Measurements from ENCODE around the gene USP22. TPM values are rescaled to one million over a fixed set of nuclear protein-coding genes. Genes with fewer than 3 reads are reported as not detected.
A peak's percentile ranks its signal among the peaks of the same experiment; 100 is the strongest.

Gene USP22
- polyA plus RNA-seq (76.4 to 201 TPM (median 111 TPM) in 3 replicates), polyA minus RNA-seq (227 to 753 TPM (median 238 TPM) in 3 replicates)
- 35.9 TPM for polyA plus RNA-seq (2011; ENCODE audit: low read depth)
- polyA plus RNA-seq (2011; cell fraction: cytosol; rRNA removed) = 105 and 120 TPM in 2 replicates
- polyA plus RNA-seq (2011; cell fraction: nucleus; rRNA removed) = 176 and 203 TPM in 2 replicates
- 50.9 and 103 TPM in 2 replicates for polyA plus RNA-seq (2012; ENCODE audit: low replicate concordance)
- polyA minus RNA-seq (2011; cell fraction: cytosol; rRNA and poly(A)+ RNA removed) = 119 TPM
- polyA minus RNA-seq (2011; cell fraction: nucleus; rRNA and poly(A)+ RNA removed) = 103 and 160 TPM in 2 replicates

GRCh38 chr17:21042458-21043295 is at the start of gene USP22:
USP22 (minus strand) TSS chr17:21043011; CDS start chr17:21042835, 176 bp downstream.
- H3K27me3 ChIP-seq (ENCODE audit: control insufficient read depth, extremely low read depth, insufficient read depth, low read length) = no peaks in the 10 kb centered on the region
- FAIRE-seq (no peak), DNase-seq (ENCODE audit: low read depth, low spot score) (no peak)
- H3K79me2 ChIP-seq (ENCODE audit: control insufficient read depth, insufficient read depth, low read length) = peaks cover 48% of the 10 kb centered on the region
- no peaks in the 10 kb centered on the region for H3K9me1 ChIP-seq (ENCODE audit: control insufficient read depth, extremely low read depth, insufficient read depth, low read length)
- no peaks in the 10 kb centered on the region for H3K9me3 ChIP-seq (ENCODE audit: control insufficient read depth, low read depth, low read length)
- peak within 1 kb of the TSS; percentile 97 for H3K9ac ChIP-seq (ENCODE audit: control insufficient read depth, extremely low read depth, insufficient read depth, low read length)
- H3K4me3 ChIP-seq (ENCODE audit: control insufficient read depth in 2 of 3, extremely low read depth in 1 of 3, insufficient read depth in 2 of 3, low read depth in 1 of 3, low read length in 3 of 3) = peak within 1 kb of the TSS; percentile 84 to 99 (median 94)
- peaks cover 22% of the 10 kb centered on the region for H3K4me1 ChIP-seq (ENCODE audit: control insufficient read depth, extremely low read depth, insufficient read depth, low read length)
- peak within 1 kb of the TSS; percentile 91 for H3K27ac ChIP-seq (ENCODE audit: control insufficient read depth, insufficient read depth, low read length)
- H3K4me2 ChIP-seq (ENCODE audit: control insufficient read depth, extremely low read depth, insufficient read depth, low read depth, low read length) = peak within 1 kb of the TSS; percentile 96
- TF ChIP-seq EZH2 (IDR thresholded peaks at IDR 0.05; ENCODE audit: low read length) = no peak
- TF ChIP-seq, protein P1, sequence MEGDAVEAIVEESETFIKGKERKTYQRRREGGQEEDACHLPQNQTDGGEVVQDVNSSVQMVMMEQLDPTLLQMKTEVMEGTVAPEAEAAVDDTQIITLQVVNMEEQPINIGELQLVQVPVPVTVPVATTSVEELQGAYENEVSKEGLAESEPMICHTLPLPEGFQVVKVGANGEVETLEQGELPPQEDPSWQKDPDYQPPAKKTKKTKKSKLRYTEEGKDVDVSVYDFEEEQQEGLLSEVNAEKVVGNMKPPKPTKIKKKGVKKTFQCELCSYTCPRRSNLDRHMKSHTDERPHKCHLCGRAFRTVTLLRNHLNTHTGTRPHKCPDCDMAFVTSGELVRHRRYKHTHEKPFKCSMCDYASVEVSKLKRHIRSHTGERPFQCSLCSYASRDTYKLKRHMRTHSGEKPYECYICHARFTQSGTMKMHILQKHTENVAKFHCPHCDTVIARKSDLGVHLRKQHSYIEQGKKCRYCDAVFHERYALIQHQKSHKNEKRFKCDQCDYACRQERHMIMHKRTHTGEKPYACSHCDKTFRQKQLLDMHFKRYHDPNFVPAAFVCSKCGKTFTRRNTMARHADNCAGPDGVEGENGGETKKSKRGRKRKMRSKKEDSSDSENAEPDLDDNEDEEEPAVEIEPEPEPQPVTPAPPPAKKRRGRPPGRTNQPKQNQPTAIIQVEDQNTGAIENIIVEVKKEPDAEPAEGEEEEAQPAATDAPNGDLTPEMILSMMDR (optimal IDR thresholded peaks at IDR 0.05 in 1 of 3, IDR thresholded peaks at IDR 0.05 in 1 of 3, conservative IDR thresholded peaks at IDR 0.05 in 1 of 3; ENCODE audit: extremely low read depth in 1 of 3, insufficient read depth in 2 of 3, low read length in 3 of 3) = no peak
- H4K20me1 ChIP-seq (ENCODE audit: control insufficient read depth, extremely low read depth, insufficient read depth, low read length) = peaks cover 30% of the 10 kb centered on the region
- dilution Hi-C loops (cut with MboI; ENCODE audit: extremely low pct_ligation_motif_present, low sequenced_read_pairs) = no loop called here
- peaks cover 4 to 8% of the 10 kb centered on the region in 2 experiments for H3K36me3 ChIP-seq (ENCODE audit: control insufficient read depth in 2 of 2, extremely low read depth in 1 of 2, insufficient read depth in 2 of 2, low read length in 2 of 2)
- H2AFZ ChIP-seq (ENCODE audit: control insufficient read depth, low read length) = peak within 1 kb of the TSS; percentile 83

DNA sequence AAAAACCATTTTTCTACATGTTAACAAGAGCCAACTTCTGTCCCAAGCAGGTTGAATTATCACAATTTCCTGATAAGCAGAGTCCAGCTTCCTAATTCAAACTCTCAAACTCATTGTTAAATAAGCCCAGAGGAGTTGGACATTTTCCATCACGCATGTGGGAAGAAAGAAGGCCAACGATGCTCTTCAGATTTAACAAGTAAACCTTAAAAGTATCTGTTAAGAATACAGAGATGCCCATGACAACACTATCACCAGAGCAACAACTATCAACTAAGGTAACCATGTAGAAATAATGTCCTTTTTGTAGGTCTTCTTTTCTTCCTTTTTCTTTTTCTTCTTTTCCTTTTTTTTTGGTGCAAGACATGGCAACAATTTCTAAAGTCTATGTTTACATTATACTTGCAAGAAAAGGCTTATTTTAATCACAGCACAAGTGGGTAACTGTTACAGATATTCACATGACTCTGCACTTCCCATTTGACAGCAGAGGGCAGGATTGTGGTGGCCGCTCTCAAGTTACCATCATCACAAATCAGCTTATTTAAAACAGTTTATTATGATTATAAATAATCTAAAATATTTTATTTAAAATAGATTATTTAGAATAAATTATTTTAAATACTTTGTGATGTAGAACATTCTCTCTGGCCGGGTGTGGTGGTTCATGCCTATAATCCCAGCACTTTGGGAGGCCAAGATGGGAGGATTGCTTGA is 48.2 kb upstream of the USP22 start:
- no peaks in the 10 kb centered on the region for H3K9me3 ChIP-seq (ENCODE audit: control insufficient read depth, low read depth, low read length)
- H3K9ac ChIP-seq (ENCODE audit: control insufficient read depth, extremely low read depth, insufficient read depth, low read length) = no peak overlapping the region
- no peaks in the 10 kb centered on the region for H3K4me1 ChIP-seq (ENCODE audit: control insufficient read depth, extremely low read depth, insufficient read depth, low read length)
- no peaks in the 10 kb centered on the region for H3K79me2 ChIP-seq (ENCODE audit: control insufficient read depth, insufficient read depth, low read length)
- DNase-seq (ENCODE audit: low read depth, low spot score) (no peak), FAIRE-seq (no peak)
- no peak for TF ChIP-seq EZH2 (IDR thresholded peaks at IDR 0.05; ENCODE audit: low read length)
- TF ChIP-seq, protein P1 (optimal IDR thresholded peaks at IDR 0.05 in 1 of 3, IDR thresholded peaks at IDR 0.05 in 1 of 3, conservative IDR thresholded peaks at IDR 0.05 in 1 of 3; ENCODE audit: extremely low read depth in 1 of 3, insufficient read depth in 2 of 3, low read length in 3 of 3) = no peak
- no peaks in the 10 kb centered on the region for H4K20me1 ChIP-seq (ENCODE audit: control insufficient read depth, extremely low read depth, insufficient read depth, low read length)
- dilution Hi-C loops (cut with MboI; ENCODE audit: extremely low pct_ligation_motif_present, low sequenced_read_pairs) = no loop called here
- no peaks in the 10 kb centered on the region for H3K9me1 ChIP-seq (ENCODE audit: control insufficient read depth, extremely low read depth, insufficient read depth, low read length)
- no peaks in the 10 kb centered on the region for H3K27me3 ChIP-seq (ENCODE audit: control insufficient read depth, extremely low read depth, insufficient read depth, low read length)
- H3K4me2 ChIP-seq (ENCODE audit: control insufficient read depth, extremely low read depth, insufficient read depth, low read depth, low read length) = no peak overlapping the region
- H3K4me3 ChIP-seq (ENCODE audit: control insufficient read depth in 2 of 3, extremely low read depth in 1 of 3, insufficient read depth in 2 of 3, low read depth in 1 of 3, low read length in 3 of 3) = no peak overlapping the region
- H3K36me3 ChIP-seq (ENCODE audit: control insufficient read depth in 2 of 2, extremely low read depth in 1 of 2, insufficient read depth in 2 of 2, low read length in 2 of 2) = no peaks in the 10 kb centered on the region
- H2AFZ ChIP-seq (ENCODE audit: control insufficient read depth, low read length) = no peak overlapping the region
- no peak overlapping the region for H3K27ac ChIP-seq (ENCODE audit: control insufficient read depth, insufficient read depth, low read length)

Measured in keratinocyte (primary cell).